Fibroblast of skin of back (primary cell): Measurements from ENCODE around the gene AUNIP.

Experiments
- DNase-seq: peaks from one replicate; pipeline ENCODE4 v3.0.0-alpha.2; 2013

Gene AUNIP

GRCh38 chr1:25807480-25808390 lies 51.5 kb downstream of the AUNIP start:
- no peak for DNase-seq

DNA sequence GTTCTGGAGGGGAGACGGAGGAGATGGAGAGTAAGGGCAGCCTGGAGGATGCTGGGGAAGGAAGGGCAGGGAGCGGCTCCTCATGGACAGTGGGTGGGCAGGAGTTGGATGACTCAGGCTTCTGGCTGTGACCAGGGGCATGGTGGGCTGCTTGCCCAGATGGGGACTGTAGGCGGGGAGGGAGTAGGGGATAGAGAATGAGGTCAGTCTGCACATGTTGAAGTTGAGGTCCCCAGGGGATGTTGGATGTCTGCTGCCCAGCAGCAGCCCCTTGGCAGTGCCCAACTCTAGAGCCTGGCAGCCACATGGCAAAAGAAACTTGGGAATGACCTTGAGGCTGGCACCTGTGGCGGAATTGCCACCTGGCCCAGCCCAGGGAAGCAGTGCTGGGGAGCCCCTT lies 52.8 kb downstream of the AUNIP start:
- peak; percentile 36 for DNase-seq

- DNase-seq = no peak
Measured at GRCh38 chr1:25805863-25806225, 53.4 kb downstream of the AUNIP start.

- DNase-seq = no peak
Measured at GRCh38 chr1:25804964-25805862, 54.0 kb downstream of the AUNIP start.

DNA sequence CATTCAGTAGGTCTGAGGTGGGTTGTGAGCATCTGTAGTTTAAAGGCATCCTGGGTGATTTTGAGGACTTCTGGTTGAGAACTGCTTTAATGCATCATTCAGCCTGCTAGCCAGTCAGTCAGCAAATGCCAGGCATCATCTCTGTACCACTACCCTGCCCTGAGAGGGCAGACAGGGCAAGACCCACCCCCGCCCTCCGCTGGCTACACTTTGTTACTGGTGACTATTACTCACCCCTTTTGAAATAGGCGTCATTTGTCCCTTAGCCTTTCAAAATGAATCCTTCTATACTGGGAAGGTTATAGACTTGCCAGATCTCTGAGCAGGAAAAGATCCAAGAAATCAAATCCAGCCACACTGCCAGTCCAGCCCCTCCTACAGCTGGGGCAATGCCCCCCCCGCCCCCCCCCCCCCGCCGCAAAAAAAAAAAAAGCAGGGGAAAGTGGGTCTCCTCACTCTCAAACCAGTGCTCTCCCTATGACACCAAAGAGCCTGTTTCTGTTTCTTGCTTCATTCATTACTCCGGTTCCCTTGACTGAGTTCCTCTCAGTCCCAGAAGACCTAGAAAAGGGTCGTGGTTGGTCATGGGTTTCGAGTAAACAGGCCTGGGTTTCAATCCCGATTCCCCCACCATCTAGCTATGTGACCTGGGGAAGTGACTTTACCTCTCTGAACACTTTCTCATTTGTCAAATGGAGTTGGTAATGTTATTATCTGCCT lies 54.9 kb downstream of the AUNIP start:
- no peak for DNase-seq

DNA sequence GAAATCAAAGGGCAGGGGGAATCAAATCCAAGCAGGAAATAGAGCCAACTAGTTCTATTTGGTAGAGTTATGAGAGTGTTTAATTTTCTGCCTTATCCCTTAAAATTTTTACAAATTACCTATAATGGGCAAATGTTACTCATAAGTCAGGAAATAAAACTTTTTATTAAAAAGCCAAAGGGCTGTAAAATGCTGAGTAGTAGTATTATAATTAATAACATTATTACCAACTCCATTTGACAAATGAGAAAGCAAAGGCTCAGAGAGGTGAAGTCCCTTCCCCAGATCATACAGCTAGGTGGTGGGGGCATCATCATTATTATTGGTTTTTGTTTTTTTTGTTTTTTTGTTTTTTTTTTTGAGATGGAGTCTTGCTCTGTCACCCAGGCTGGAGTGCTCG lies 55.9 kb downstream of the AUNIP start:
- DNase-seq = no peak

DNA sequence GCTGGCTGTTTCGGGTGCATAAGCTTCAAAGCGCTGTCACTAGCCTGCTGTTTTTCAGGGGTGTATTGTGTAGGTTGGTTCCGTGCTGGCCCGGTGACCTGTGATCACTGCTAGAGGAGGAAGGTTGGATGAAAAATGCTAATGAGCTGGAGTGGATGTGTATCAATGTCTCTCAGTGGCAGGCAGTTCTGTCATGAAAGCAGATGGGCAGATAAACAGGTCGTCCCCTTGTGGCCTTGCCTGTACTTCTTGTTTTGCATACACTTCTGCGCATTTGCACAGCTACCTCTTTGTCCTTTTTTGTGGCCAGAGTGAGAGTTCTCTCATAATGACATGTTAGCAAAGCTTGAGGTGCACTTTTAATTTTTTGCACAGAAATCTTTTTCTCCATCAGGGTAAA lies 56.3 kb downstream of the AUNIP start:
- no peak for DNase-seq

- DNase-seq = peak; percentile 15
Measured at GRCh38 chr1:25800703-25801377, 58.4 kb downstream of the AUNIP start.

GRCh38 chr1:25799935-25800702 lies 59.1 kb downstream of the AUNIP start, which contains the start of gene SELENON:
Gene SELENON (plus strand): TSS chr1:25800193. CDS start chr1:25800231, 38 bp downstream.
- peak; percentile 65 for DNase-seq

DNA sequence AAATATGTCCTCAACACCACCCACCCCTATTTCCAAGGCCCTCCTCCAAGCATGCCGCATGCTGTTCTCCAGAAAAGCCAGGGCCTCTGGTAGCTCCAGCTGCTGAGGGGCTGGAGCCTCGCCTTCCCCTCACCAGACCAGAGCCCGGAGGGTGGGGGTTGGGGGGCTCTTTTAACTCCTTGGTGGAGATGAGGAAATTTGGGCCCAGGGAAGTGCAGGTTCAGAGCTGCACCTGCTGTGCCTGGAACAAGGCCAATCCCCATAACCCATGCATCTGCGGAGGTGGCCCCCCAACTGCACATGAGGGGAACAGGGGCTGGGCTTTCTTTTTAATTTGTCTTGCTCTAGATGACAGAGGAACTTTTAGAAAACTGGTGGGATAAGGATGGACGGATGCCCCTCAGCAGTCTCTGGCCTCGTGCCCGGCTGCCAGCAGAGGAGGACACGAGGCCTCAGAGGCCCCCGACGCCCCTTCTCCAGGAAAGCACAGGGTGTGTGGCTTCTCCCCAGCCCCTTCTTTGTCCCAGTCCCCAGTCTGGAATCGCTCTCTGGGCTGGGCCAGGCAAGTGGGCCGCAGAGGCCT lies 59.8 kb downstream of the AUNIP start:
- no peak for DNase-seq

- DNase-seq = no peak
Measured at GRCh38 chr1:25798666-25799351, 60.4 kb downstream of the AUNIP start.

- no peak for DNase-seq
Measured at GRCh38 chr1:25797939-25798338, 61.3 kb downstream of the AUNIP start.

DNA sequence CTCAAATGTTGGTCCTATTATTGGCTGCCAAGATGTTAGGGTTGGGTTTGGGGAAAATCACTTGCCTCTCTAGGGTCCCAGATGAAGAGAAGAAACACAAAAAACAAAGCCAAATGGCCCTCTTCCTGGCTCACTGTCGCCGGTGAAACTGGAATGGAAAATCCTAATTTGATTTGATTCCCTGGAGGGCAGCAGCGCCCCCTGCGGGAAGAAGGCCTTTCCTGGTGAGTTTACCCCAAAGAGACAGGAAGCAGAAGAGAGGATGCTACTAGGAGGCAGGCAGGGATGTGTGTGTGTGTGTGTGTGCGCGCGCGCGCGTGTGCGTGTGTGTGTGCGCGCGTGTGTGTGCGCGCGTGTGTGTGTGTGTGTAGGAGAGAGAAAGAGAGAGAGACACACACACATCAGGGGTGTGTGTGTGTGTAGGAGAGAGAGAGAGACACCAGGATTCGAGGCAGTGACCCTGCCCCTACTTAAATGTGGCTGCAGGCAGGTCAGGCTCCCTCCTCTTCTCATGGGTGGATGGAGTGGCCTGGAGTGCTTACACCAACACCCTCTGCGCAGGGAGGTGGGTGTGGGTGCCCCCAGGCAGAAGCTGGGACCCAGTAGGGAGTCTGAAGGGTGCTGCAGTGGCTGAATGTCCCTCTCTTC lies 62.3 kb downstream of the AUNIP start:
- peak; percentile 70 for DNase-seq

- no peak for DNase-seq
Measured at GRCh38 chr1:25795946-25796810, 63.1 kb downstream of the AUNIP start.

GRCh38 chr1:25795211-25795610 lies 64.0 kb downstream of the AUNIP start:
- DNase-seq = peak; percentile 23

GRCh38 chr1:25794325-25794724 lies 64.9 kb downstream of the AUNIP start:
- DNase-seq = peak; percentile 44

GRCh38 chr1:25793585-25794170 lies 65.6 kb downstream of the AUNIP start:
- DNase-seq = no peak

- no peak for DNase-seq
Measured at GRCh38 chr1:25792115-25792514, 67.1 kb downstream of the AUNIP start.
